Stimulated activated CD8-positive, alpha-beta memory T cell treated with anti-CD3 and anti-CD28 coated beads, Interleukin-4, amount 100 ng/mL, for 4 hours (primary cell): Measurements from ENCODE around the gene PTPRU.

Experiments used
- DNase-seq, 2 donors: peaks; one replicate each; pipeline ENCODE4 v3.0.0-alpha.2; 2020; ENCODE audit warnings: low read depth in 2 of 2, low spot score in 1 of 2

PTPRU gene

DNA sequence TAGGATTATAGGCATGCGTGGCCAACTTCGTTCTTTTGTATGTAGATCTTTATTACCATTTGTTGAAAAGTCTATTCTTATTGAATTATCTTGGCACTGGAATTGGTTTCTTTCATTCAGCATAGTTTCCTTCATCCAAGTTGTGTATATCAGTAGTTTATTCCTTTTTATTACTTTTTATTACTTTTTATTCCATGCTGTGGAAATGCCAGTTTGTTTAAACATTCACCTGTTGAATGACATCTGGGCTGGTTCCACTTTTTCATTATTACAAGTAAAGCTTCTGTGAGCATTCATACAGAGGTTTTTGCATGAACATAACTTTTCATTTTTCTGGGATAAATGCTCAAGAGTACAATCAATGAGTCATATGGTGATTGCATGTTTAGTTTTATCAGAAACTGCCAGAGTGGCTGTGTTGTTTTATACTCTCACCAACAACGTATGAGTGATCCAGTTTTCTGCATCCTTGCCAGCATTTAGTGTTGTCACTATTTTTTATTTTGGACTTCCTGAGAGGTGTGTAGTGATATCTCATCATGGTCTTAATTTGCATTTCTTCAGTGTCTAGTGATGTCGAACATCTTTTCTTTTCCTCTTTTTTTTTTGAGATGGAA lies 28.6 kb downstream of the PTPRU start:
- DNase-seq = no peak

DNA sequence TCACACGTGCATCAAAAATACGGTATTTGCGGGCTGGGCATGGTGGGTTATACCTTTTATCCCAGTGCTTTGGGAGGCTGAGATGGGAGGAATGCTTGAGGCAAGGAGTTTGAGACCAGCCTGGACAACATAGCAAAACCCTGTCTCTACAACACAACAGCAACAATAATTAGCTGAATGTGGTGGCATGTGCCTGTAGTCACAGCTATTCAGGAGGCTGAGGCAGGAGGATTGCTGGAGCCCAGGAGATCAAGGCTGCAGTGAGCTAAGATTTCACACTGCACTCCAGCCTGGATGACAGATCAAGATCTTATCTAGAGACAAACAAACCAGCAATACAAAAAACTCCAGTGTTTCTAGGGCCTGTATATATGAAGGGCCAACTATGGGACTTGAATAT lies 30.6 kb downstream of the PTPRU start:
- no peak for DNase-seq

DNA sequence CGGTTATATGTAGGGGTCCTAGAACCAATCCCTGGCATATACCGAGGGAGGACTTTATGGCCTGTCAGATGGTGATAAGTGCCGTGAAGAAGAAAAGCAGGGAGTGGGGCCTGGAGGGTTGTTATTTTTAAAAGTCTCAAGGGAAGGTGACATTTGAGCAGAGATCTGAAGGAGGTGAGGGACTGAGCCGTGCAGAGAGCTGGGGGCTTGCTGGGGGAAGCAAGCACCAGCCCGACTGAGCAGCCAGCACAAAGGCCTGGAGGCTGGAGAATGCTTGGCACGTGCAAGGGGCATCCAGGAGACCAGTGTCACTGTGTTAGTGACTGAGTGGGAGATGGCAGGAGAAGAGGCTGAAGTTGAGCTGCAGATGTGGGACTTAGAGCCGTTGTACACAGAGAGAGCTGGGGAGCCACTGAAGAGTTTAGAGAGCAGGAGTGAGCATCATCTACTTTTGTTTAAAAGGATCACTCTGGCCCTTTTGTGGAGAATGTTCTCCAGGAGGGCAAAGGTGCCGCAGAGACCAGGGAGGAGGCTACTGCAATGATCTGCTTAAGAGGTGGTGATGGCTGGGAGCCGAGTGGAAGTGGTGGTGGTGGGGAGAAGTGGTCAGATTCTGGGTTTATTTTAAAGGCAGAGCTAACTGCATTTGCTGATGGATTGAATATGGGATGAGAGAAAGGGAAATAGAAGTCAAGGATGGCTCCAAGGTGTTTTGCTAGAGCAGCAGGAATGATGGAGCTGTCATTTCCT lies 31.2 kb downstream of the PTPRU start:
- no peak for DNase-seq

DNA sequence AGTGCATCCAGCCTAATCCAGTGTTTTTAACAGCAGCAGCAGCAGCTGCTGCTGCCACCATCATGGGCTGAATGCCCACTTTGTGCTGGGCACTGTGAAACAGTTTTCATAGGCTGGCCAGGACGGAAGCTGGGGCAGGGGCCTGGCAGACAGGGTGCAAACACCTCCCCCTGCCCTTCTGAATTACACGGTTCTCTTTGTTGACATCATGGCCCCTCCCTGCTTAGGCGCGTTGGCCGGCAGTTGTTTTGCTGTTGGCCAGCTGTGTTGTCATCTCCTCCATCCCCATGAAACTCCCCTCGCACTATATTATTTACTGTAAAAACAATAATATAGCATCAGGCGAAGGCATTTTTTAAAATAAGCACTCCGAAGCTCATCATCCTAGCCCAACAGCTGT lies 33.1 kb downstream of the PTPRU start:
- DNase-seq = no peak

DNA sequence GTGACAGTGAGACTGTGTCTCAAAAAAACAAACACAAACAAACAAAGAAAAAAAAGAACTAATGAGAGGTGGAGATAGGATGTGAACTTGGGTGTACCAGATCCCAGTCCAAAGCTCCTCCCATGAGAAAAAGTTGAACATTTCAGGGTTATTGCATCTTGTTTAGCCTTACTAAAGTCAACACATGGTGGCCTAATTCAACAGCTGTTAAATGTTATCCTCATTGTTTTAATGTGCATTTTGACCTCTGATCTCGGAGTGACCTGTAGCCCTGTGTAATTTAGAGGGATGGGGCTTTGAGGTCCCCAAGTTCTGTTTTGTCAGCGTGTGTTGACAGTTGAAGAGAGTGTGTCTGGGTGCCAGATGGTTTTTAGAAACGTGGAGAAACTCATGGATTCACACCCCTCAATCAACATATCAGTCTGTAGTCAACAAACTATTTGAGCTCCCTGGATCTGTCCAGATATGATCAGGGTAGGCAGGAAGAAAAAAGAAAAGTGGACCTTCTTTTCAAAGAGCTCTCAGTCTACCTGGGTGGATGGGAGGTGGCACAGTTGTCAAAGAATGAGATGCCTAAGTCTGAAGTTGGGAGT lies 34.7 kb downstream of the PTPRU start:
- no peak for DNase-seq

DNA sequence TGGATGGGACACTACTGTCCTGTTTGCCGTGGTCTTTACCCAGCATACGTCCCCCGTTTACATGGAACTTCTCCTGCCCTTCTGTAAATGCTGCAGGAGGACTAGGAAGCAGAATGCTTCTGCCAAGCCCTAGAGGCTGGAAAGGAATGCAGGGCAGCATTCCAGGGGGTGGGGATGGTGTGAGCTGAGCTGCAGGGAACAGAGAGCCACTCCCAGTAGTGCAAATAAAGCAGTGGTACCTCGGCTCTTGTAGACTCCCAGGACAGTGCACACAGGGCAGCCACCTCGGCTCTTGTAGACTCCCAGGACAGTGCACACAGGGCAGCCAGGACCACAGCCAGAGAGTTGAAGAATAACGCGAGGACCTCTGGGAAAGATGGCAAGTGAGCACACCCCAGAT lies 35.4 kb downstream of the PTPRU start:
- no peak for DNase-seq

DNA sequence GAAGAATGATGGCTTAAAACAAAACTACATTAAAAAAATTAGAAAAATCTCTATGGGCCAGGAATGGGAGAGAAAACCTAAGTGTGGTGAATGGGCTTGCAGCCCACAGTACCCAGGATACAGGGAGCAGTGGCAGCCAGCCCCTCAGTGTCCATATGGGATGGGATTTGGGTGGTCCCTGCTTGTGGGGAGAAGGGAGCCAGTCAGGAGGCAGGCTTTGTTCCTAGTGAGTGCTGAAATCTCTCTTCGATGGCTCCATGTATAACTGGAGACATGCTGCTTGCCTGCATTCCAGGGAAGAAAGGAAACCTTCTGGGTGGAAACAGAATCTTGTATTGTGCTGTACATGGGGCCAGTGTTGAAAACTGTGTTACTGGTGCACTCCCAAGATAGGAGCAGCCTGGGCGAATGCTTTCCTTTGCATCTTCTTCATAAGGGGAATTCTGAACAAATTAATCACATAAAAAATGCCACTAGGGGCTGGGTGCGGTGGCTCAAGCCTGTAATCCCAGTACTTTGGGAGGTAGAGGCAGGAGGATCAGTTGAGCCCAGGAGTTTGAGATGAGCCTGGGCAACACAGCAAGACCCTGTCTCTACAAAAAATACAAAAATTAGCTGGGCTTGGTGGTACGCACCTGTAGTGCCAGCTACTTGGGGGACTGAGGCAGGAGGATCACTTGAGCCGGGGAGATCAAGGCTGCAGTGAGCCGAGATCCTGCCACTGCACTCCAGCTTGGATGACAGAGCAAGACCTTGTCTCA lies 36.0 kb downstream of the PTPRU start:
- no peak for DNase-seq

DNA sequence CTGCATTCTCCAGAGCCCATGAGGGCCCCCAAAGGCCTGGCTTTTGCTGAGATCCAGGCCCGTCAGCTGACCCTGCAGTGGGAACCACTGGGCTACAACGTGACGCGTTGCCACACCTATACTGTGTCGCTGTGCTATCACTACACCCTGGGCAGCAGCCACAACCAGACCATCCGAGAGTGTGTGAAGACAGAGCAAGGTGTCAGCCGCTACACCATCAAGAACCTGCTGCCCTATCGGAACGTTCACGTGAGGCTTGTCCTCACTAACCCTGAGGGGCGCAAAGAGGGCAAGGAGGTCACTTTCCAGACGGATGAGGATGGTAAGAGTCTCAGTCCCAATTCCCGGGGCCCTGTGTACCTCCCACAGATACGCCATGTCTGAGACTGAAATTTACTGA lies 39.1 kb downstream of the PTPRU start:
- DNase-seq = no peak

DNA sequence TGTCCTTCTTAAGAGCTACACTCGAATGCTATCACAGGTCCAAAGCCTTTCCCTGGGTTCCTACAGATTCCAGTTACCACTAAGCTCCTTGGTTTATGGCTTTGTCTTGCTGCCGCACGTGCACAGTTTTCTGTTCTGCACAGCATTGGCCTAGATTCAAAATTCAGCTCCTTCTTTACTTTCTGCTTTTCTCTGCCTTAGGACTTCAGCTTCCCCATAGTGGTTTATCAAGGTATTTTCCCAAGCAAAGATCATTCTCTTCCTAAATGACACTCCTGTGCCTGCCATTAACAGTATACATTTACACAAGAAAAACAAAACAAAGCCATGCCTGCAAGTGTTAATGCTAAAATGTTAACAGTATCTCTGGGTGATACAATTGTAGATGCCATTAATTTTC lies 41.8 kb downstream of the PTPRU start:
- no peak for DNase-seq

DNA sequence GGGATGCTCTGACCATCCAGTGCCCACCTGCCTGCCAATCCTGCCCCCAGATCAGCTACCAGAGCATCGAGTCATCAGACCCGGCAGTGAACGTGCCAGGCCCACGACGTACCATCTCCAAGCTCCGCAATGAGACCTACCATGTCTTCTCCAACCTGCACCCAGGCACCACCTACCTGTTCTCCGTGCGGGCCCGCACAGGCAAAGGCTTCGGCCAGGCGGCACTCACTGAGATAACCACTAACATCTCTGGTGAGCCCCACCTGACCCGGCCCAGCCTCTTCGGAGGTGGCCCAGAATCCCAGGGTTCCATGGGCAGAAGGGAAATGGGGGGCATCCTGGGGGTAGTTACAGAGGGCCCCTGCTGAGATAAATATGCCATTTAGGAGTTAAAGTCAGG lies 43.1 kb downstream of the PTPRU start:
- DNase-seq = no peak

DNA sequence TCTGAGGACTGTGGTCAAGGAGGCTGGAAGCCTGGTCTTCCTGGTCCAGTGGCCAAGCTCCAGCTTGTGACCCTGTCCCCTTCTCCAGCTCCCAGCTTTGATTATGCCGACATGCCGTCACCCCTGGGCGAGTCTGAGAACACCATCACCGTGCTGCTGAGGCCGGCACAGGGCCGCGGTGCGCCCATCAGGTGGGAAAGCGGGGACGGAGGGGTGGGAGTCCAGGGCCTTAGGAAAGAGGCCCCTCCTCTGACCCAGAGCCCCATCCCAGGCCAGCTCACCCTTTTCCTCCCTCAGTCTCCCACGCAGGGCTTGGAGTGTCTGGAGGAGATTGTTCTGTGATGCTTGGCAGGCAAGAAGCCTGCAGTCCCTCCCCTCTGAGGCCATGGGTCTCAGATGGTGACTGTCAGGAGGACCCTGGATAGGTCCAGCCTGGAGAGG lies 43.6 kb downstream of the PTPRU start:
- no peak for DNase-seq

DNA sequence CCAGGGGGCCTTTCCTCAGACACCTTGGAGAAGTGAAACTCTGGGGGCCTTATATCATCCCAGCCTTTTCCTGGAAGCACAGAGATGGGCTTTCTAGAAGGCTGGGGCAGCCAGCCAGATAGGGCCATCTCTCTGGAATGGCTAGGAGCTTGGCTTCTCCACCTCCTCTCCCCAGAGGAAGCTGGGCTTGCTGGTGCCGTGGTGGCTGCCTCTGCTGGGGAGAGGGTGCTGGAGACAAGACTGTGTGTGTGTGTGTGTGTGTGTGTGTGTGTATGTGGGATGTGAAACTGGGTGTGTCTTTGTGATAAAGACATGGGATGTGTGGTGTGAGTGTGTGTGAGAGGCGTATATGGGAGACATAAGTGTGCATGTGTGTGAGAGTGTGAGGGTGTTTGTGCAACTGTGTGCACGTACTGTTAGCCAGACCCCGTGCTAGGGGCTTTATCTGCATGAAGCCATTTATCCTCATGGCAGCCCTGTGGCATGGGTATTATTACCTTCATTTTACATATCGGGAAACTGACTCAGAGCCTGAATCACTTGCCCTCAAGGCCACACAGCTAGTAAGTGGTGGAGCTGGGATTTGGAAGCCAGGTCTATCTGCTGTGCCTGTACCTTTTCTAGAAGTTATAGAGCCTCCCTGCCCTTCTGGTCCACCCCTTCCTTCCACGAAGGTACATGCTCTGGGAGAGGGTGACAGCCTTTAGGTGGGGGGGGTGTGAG lies 44.2 kb downstream of the PTPRU start:
- no peak for DNase-seq

DNA sequence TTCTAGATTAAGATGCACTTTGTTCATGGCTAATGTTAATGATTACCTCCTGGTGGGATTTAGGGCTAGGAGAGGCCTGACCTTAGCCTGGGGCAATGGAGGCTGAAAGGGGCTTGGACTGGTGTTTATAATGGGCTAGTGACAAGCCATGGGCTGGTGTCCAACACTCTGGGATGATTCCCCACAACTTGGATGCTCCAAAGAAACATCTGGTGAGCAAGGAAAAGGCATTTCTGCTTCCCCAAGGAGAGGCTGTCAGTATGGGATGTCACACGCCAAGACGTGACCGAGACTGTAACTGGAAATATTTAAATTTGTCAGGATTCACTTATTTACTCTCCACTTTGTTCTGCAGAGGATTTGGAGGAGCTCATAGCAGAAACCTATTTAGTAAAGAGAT lies 45.2 kb downstream of the PTPRU start:
- DNase-seq = no peak

DNA sequence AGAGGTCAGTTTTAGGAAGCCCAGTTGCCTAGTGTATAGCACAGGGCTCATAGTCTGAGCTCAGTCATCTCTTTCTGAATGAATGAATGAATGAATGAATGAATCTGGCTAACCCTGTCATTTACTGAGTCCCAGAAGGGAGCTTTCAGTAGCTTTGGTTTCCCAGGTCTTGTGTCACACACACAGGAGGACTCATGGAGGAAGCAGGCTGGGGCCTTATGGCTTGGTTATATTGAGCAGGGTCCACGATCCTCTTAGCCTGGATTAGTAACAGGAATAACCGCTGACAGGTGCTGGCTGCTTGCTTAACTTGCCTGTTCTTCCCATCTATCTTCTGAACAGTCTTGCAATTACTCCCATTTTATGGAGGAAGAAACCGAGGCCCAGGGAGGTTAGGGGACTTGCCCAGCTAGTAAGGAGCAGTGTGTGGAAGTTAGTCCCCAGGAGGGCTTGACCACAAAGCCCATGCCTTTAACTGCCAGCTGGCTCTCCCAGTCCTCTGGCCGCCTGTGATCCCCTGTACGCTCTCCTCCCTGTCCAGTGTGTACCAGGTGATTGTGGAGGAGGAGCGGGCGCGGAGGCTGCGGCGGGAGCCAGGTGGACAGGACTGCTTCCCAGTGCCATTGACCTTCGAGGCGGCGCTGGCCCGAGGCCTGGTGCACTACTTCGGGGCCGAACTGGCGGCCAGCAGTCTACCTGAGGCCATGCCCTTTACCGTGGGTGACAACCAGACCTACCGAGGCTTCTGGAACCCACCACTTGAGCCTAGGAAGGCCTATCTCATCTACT lies 46.0 kb downstream of the PTPRU start:
- DNase-seq = no peak

DNA sequence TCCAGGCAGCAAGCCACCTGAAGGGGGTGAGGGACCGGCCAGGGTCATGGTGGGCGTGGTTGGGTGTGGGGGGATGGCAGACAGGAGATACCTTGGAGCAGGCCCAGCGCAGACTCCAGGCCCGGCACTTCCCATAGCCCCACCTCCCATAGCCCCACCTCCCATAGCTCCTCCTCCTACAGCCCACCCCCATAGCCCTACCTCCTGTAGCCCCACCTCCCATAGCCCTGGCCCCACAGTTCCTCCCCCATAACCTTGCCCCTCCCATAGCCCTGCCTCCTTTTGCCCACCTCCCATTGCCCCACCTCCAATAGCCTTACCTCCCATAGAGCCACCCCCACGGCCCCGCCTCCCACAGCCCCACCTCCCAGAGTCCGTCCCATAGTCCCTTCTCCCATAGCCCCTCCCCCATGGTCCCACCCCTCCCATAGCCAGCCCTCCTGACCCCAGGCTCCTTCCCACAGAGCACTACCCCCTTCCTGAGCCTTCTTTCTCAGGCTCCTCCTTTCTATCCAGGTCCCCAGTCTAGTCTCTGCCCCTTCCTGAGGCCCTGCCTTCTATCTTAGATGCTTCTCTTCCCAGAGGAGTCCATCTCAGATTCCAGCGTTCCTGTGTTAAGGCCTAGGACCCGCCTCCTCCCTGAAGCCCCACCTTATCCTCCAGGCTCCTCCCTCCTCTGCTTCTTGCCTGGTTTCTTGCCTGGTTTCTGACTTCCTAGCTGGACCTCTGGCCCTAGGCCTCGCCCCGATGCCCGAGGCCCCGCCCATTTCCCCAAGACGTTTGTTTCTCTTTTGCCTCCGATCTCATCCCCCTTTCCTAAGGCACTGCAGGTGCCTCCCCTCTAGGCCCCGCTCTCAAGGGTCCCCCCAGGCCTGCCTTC lies 46.8 kb downstream of the PTPRU start:
- DNase-seq = no peak

DNA sequence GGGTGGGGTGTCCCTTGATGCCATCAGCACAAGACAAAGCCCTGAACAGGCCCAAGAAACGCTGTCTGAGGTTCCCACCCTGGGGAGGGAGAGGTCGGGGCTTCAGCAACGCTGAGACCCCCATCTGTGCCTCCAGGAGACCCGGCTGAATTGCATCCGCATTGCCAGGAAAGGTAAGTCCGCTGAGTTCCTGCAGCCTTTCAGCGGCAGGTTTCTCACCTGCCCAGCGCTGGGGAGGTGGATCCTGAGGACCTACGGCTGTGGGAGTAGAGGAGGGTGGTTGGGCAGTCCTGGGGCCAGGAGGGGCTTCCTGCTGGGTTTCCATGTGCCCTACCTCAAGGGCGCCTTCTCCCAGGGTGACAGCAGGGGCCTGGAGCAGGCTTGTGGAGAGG lies 47.5 kb downstream of the PTPRU start:
- no peak for DNase-seq

DNA sequence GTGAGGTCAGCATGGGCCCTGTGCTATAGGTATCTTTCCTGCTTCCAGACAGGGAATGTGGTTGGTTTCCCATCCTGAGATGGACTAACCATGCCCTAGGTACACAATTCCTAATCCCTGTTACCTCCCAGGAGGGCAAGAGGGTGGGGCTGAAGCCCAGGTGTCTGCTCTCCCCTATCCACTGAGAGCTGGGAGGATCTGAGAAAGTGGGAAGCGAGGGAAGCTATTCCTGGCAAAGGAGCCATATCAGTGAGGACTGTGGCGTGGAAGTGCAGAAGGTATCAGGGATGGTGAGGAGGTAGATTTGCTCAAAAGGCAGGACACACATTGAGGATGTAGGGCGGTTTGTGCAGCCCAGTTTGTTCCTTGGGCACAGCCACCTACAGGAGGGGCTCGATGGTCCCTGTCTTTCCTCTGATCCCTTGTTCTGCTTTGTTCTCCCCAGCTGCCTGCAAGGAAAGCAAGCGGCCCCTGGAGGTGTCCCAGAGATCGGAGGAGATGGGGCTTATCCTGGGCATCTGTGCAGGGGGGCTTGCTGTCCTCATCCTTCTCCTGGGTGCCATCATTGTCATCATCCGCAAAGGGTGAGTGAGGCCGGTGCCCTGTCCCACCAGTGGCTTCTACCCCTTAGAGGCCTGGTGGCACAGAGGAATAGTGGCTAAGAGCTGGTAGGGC lies 48.1 kb downstream of the PTPRU start:
- DNase-seq = no peak

DNA sequence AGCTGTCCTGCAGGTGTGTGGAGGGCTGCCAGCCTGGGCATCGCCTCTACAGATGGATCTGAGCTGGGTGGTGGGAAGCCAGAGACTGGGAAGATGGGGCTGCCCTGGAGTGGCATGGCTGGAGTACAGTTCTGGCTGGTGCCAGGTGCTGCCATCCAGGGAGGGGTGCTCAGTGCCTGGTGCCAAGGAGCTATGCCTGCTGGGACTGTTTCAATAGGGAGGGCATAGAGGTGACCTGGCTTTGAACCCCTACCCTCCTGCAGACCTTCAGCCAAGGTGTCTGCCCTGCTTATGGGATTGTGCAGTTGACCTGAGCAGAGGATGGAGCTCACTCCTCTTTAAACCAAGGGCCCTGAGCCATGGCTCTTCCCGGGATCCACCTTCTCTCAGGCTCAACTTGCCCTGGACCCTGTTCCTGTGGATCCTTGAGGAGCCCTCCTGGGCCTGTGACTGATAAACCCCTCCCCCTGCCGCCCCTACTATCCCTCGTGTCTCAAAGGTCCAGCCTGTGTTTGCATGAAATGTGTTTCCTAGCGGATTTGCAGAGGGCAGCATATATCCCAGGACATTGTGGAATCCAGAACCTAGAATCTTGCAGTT lies 48.7 kb downstream of the PTPRU start:
- no peak for DNase-seq

DNA sequence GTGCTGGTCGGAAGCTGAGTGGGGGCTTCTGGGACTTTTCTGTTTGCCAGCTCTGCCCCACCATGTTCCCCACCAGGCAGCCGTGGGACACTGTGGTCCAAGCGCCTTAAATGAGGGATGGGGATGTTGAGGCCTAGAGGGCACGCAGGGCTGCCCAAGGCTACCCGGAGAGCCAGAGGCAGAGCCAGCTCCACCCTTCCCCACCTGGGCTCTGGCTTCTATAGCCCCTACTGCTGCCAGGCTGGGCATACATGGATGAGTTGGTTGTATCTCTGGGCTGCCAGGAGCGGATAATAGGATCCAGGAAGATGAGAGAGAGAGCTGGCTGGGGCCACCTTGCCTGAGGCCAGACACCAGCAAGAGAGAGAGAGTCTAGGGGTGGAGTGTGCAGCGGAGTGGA lies 49.4 kb downstream of the PTPRU start:
- DNase-seq = no peak
